Inflammatory macrophage treated with lipopolysaccharide for 1 hour (primary cell): ENCODE results near the gene KBTBD3.
"Not testable (repeated sequence)": the region's sequence is repeated elsewhere in the genome, so short reads cannot be mapped to it uniquely, and the experiment has no call there.

ENCODE experiments used
- DNase-seq, 2 donors: peaks; one replicate each; pipeline ENCODE4 v3.0.0-alpha.2; 2020 to 2022

The KBTBD3 gene

GRCh38 chr11:106061249-106061784, 15.8 kb downstream of the KBTBD3 start:
- DNase-seq: no peak

GRCh38 chr11:106059617-106060016, 17.5 kb downstream of the KBTBD3 start:
- DNase-seq: no peak

DNA sequence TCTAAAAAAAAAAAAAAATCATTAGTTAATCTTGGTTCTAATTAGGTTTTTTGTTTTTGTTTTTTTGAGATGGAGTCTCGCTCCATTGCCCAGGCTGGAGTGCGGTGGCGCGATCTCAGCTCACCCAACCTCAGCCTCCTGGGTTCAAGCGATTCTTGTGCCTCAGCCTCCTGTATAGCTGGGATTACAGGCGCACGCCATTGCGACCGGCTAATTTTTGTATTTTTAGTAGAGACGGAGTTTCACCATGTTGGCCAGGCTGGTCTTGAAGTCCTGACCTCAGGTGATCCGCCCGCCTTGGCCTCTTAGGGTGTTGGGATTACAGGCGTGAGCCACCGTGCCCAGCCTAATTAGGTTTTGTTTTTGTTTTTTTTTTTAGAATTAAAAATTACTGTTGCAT, 18.8 kb downstream of the KBTBD3 start:
- not testable (repeated sequence) for DNase-seq

DNA sequence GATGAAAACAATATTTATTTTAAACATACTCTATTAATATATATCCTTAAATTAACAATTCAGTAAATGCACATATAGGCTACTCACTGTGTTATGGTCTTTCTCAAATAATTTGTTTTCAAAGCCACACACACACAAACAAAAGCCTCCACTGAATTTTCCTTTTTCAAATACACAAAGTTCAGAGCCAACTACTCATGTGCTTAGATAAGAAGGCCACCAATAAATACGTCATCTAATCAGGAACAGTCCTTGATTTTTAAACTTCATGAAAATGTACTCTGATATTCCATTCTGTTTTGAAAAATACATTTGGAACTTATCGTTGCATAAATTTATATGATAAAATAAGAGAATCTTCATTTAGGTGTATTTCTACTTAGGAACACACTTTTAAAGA, 26.0 kb downstream of the KBTBD3 start:
- no peak for DNase-seq

DNA sequence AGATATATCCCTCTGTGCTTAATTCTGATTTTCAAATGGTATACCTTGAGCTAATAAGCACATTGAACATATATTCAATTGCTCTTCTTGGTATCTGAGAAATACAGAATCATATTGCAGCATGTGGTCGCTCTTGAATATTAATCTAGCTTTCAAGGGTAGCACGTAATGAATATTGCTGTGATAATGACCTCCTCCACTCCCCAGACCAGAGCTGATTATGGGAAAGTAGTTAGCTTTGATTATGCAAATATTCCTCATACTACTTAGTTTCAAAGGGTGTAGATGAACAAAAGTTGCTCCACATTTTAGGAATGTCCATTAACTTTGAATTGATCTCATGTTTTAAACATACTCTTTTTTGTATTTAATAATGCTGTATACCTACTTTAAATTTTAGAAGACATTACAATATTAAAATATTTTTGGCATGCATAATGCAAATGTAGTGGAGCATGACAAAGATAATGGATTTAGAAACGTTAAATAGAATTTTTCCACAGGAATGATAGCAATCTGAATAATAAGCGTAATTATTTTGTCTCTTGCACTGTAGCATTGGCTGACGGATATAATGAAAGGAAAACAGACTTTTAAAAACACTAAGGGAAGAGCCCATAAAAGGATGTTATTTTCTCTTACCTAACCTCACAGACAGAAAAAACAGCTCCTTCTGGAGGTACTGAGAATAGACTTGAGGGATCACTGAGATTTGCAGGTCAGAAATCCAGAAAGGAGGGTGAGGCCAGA, 27.2 kb downstream of the KBTBD3 start:
- no peak for DNase-seq

DNA sequence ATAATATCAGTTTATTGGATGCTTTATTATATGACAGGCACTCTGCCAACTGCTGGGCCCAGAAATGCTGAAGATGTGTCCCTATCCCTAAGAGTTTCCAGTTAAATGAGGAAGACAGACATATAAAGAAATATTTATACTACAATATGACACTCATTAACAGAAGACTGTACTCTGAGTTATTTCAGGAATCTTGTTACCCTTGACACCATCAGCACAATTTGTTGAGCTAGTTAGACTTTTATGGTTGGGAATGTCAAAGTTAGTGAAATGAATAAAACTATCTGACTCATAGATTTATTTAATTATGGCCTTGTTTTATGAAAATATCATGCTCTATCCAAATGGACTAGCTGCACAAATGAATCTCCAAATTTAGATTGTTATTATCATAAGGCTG, 29.5 kb downstream of the KBTBD3 start:
- no peak for DNase-seq

GRCh38 chr11:106043540-106043939, 33.6 kb downstream of the KBTBD3 start:
- DNase-seq: no peak

- no peak for DNase-seq
These were observed 44.3 kb downstream of the KBTBD3 start for GRCh38 chr11:106032861-106033260.

GRCh38 chr11:106031936-106032335, 45.2 kb downstream of the KBTBD3 start:
- DNase-seq: no peak

DNA sequence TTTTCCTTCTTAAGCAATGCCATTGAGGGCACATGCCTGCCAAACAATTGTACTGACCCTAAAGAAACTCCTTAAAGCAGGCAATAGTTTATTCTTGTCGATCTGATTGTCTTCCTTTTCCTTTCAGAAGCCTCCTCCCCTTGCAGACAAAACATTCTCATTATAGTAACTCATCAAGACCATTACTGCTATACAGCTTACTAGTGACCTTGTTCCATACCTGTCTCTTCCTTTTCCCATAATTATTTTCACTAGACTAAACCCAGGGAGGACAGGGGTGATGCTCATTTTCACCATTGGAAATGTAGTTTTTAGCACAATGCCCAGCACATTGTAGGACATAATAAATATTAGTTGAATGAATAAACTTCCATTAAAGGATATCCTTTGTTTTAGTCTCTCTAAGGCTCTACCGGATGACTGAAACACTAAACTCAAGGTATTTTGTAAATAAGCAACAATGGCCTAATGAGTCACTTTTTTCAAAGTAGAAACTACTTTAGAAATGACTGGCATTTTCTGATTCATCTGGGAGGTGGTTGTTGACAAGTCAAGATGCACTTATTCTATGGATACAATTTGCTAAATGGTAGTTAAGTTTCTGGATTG, 45.8 kb downstream of the KBTBD3 start:
- DNase-seq: no peak

- no peak for DNase-seq
These were observed 46.5 kb downstream of the KBTBD3 start for GRCh38 chr11:106030609-106031008.

- DNase-seq: no peak
These were observed 54.3 kb downstream of the KBTBD3 start for GRCh38 chr11:106022795-106023275.

- DNase-seq: peak; percentile 99
These were observed 55.0 kb downstream of the KBTBD3 start, which contains the start of gene MSANTD4 for GRCh38 chr11:106021967-106022794. TSS of gene MSANTD4 (minus strand) at chr11:106022240. CDS start at chr11:106010917, 11,323 bp downstream.

GRCh38 chr11:106021181-106021966, 55.8 kb downstream of the KBTBD3 start:
- peak; percentile 59 to 74 for DNase-seq

DNA sequence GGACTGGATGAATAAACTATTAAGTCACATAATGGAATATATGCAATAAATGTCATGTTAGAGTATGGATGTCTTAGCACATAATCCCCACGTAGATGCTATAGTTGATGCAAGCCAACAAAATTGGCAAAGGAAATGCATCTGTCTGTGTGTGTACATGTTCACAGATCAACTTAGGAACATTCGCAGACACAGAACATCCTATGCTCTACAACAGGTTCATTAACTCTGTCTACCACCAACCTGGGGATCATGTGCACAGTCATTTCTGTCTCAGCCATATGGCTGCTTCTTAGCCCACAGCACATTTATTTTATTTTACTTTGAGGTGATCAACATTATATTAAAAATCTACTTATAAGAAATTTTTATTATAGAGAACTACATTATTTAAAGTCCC, 60.1 kb downstream of the KBTBD3 start:
- no peak for DNase-seq

DNA sequence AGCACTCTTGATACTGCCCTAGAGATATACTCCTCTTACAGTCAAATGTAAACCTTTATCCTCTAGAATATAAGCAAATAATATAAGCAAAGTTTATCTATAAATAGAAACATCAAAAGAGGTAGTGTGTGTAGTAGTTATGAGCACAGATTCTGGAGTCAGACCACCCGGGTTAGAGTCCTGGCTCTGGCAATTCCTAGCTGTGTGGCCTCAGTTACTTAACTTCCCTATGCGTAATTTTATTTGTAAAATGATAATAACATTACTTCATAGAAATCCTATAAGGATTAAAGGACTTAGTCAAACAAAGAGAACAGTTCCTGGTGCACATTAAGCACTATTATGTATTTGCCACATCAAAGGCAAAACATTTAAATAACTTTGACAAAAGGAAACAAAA, 62.1 kb downstream of the KBTBD3 start:
- no peak for DNase-seq

DNA sequence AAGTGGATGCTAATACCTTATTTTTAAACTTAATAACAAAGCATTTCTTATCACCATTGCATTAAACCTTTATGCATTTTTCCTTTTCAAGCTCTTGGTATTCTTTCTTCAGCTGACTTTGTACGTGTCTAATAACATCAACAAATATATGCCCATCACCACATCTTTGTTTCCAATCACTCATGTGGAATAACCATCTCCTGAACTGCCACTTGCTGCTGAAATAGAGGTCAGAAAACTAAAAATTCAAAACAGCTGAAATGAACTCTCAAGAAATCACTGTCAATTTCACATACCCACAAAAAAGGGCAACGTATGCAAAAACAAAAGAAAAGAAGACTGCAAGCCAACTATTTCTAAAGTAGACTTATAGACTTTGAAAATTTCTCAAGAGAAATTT, 62.5 kb downstream of the KBTBD3 start:
- DNase-seq: no peak

GRCh38 chr11:106014035-106014434, 63.1 kb downstream of the KBTBD3 start:
- DNase-seq: no peak

GRCh38 chr11:106012744-106013143, 64.4 kb downstream of the KBTBD3 start:
- peak; percentile 42 to 49 for DNase-seq

- no peak for DNase-seq
These were observed 65.7 kb downstream of the KBTBD3 start for GRCh38 chr11:106011481-106011880.

GRCh38 chr11:106003094-106003493, 74.1 kb downstream of the KBTBD3 start:
- DNase-seq: not testable (repeated sequence)

- DNase-seq: no peak
These were observed 75.7 kb downstream of the KBTBD3 start for GRCh38 chr11:106001304-106002012.
